ENCODE data around the gene LAGE3. TPM values are rescaled to one million over a fixed set of nuclear protein-coding genes. Genes with fewer than 3 reads are reported as not detected.

LAGE3 gene
- total RNA-seq, 1 experiment from 2014 or later: 175 TPM

DNA sequence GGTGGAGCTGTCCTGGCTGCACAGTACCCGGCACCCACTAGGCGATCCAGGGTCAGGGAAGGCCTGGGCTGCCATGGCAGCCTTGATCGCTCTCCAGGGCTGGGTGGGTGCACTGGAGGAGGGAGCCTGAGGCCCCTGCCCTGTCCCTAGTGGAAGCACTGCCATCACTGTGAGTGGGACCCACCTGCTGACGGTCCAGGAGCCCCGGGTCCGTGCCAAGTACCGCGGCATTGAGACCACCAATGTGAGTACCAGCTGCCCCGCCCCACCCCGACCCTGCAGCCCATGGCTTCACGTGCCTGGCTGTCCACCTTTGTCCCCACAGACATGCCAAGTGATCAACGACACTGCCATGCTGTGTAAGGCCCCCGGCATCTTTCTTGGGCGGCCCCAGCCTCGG, 12.2 kb downstream of the LAGE3 start:
- ChIA-PET CTCF (no interaction called here), POLR2A (no interaction called here)
- intact Hi-C loops (cut with micrococcal nuclease; ENCODE audit: unreplicated experiment) (no loop called here), in situ Hi-C loops (cut with HindIII; ENCODE audit: low pct_unique_long_range_greater_than_20kb, low sequenced_read_pairs) (no loop called here)
- no peaks in the 10 kb centered on the region for H3K36me3 ChIP-seq (ENCODE audit: control insufficient read depth, insufficient read depth, low read length)
- TF ChIP-seq, protein P1, sequence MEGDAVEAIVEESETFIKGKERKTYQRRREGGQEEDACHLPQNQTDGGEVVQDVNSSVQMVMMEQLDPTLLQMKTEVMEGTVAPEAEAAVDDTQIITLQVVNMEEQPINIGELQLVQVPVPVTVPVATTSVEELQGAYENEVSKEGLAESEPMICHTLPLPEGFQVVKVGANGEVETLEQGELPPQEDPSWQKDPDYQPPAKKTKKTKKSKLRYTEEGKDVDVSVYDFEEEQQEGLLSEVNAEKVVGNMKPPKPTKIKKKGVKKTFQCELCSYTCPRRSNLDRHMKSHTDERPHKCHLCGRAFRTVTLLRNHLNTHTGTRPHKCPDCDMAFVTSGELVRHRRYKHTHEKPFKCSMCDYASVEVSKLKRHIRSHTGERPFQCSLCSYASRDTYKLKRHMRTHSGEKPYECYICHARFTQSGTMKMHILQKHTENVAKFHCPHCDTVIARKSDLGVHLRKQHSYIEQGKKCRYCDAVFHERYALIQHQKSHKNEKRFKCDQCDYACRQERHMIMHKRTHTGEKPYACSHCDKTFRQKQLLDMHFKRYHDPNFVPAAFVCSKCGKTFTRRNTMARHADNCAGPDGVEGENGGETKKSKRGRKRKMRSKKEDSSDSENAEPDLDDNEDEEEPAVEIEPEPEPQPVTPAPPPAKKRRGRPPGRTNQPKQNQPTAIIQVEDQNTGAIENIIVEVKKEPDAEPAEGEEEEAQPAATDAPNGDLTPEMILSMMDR (IDR thresholded peaks at IDR 0.05): no peak
- TF ChIP-seq TCF7L2 (IDR thresholded peaks at IDR 0.05; ENCODE audit: low read depth, low read length) (no peak), SIN3A (IDR thresholded peaks at IDR 0.05; ENCODE audit: borderline replicate concordance, insufficient read depth, low read depth, low read length) (no peak), POLR2AphosphoS5 (IDR thresholded peaks at IDR 0.05; ENCODE audit: low read depth, low read length) (no peak)
- TF ChIP-seq, protein P2, sequence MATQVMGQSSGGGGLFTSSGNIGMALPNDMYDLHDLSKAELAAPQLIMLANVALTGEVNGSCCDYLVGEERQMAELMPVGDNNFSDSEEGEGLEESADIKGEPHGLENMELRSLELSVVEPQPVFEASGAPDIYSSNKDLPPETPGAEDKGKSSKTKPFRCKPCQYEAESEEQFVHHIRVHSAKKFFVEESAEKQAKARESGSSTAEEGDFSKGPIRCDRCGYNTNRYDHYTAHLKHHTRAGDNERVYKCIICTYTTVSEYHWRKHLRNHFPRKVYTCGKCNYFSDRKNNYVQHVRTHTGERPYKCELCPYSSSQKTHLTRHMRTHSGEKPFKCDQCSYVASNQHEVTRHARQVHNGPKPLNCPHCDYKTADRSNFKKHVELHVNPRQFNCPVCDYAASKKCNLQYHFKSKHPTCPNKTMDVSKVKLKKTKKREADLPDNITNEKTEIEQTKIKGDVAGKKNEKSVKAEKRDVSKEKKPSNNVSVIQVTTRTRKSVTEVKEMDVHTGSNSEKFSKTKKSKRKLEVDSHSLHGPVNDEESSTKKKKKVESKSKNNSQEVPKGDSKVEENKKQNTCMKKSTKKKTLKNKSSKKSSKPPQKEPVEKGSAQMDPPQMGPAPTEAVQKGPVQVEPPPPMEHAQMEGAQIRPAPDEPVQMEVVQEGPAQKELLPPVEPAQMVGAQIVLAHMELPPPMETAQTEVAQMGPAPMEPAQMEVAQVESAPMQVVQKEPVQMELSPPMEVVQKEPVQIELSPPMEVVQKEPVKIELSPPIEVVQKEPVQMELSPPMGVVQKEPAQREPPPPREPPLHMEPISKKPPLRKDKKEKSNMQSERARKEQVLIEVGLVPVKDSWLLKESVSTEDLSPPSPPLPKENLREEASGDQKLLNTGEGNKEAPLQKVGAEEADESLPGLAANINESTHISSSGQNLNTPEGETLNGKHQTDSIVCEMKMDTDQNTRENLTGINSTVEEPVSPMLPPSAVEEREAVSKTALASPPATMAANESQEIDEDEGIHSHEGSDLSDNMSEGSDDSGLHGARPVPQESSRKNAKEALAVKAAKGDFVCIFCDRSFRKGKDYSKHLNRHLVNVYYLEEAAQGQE (IDR thresholded peaks at IDR 0.05; ENCODE audit: insufficient read depth in 1 of 2, low read depth in 2 of 2, low read length in 1 of 2): no peak
- H3K4me3 ChIP-seq (ENCODE audit: low read depth in 2 of 2, low read length in 2 of 2): no peak overlapping the region
- no peaks in the 10 kb centered on the region for H3K4me1 ChIP-seq (ENCODE audit: control insufficient read depth, insufficient read depth, low read length)
- no peaks in the 10 kb centered on the region for H3K9me3 ChIP-seq (ENCODE audit: control insufficient read depth, insufficient read depth, low read depth, low read length)
- BruUV-seq (replicated peaks): no TSS peak
- no peak for DNase-seq (ENCODE audit: low read depth, low spot score)
- H3K27ac ChIP-seq (ENCODE audit: low read length): no peak overlapping the region
- no peaks in the 10 kb centered on the region for H3K27me3 ChIP-seq (ENCODE audit: control insufficient read depth, insufficient read depth, low read length)
- no peak for ATAC-seq

DNA sequence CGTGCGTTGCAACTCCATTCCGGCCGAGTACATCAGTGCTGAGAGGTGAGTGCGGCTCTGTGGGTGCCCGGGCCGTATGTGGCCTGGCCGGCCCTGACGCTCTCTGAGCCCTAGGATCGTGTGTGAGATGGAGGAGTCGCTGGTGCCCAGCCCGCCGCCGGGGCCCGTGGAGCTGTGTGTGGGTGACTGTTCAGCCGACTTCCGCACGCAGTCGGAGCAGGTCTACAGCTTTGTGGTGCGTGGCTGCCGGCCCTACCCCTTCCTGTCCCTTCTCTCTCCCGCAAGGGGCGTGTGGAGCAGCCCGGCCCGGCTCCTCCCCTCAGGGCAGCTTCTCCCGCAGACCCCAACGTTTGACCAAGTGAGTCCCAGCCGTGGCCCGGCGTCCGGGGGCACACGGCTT, 13.0 kb downstream of the LAGE3 start:
- Histone ChIP-seq H3K9me3 (ENCODE audit: control insufficient read depth, insufficient read depth, low read depth, low read length) (no peaks in the 10 kb centered on the region), H3K36me3 (ENCODE audit: control insufficient read depth, insufficient read depth, low read length) (no peaks in the 10 kb centered on the region), H3K4me1 (ENCODE audit: control insufficient read depth, insufficient read depth, low read length) (no peaks in the 10 kb centered on the region), H3K27me3 (ENCODE audit: control insufficient read depth, insufficient read depth, low read length) (no peaks in the 10 kb centered on the region), H3K4me3 (ENCODE audit: low read depth in 2 of 2, low read length in 2 of 2) (no peak overlapping the region), H3K27ac (ENCODE audit: low read length) (no peak overlapping the region)
- in situ Hi-C loops (cut with HindIII; ENCODE audit: low pct_unique_long_range_greater_than_20kb, low sequenced_read_pairs): no loop called here
- POLR2A ChIA-PET: no interaction called here
- no TSS peak for BruUV-seq (replicated peaks)
- TF ChIP-seq POLR2AphosphoS5 (IDR thresholded peaks at IDR 0.05; ENCODE audit: low read depth, low read length) (no peak), TCF7L2 (IDR thresholded peaks at IDR 0.05; ENCODE audit: low read depth, low read length) (no peak)
- CTCF ChIA-PET: no interaction called here
- DNase-seq (ENCODE audit: low read depth, low spot score) (no peak), ATAC-seq (no peak)
- intact Hi-C loops (cut with micrococcal nuclease; ENCODE audit: unreplicated experiment): no loop called here

DNA sequence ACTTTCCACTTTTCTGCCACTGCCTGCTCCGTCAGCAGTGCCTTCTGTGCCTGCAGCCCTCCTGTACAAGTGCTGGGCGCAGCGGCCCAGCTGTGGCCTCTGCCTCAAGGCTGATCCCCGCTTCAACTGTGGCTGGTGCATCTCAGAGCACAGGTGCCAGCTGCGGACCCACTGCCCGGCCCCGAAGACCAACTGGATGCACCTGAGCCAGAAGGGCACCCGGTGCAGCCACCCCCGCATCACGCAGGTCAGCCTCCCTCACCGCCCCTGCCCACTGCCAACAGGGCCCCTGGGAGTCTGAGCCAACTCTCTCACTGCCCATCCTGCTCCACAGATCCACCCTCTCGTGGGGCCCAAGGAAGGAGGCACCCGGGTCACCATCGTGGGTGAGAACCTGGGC, 13.5 kb downstream of the LAGE3 start:
- CTCF ChIA-PET: no interaction called here
- H3K4me1 ChIP-seq (ENCODE audit: control insufficient read depth, insufficient read depth, low read length): no peaks in the 10 kb centered on the region
- H3K27me3 ChIP-seq (ENCODE audit: control insufficient read depth, insufficient read depth, low read length): no peaks in the 10 kb centered on the region
- TF ChIP-seq SIN3A (IDR thresholded peaks at IDR 0.05; ENCODE audit: borderline replicate concordance, insufficient read depth, low read depth, low read length): no peak
- TF ChIP-seq, protein P1 (IDR thresholded peaks at IDR 0.05): no peak
- no peak for TF ChIP-seq POLR2AphosphoS5 (IDR thresholded peaks at IDR 0.05; ENCODE audit: low read depth, low read length)
- TF ChIP-seq TCF7L2 (IDR thresholded peaks at IDR 0.05; ENCODE audit: low read depth, low read length): no peak
- TF ChIP-seq, protein P2 (IDR thresholded peaks at IDR 0.05; ENCODE audit: insufficient read depth in 1 of 2, low read depth in 2 of 2, low read length in 1 of 2): no peak
- POLR2A ChIA-PET: no interaction called here
- H3K36me3 ChIP-seq (ENCODE audit: control insufficient read depth, insufficient read depth, low read length): no peaks in the 10 kb centered on the region
- H3K4me3 ChIP-seq (ENCODE audit: low read depth in 2 of 2, low read length in 2 of 2): no peak overlapping the region
- BruUV-seq (replicated peaks): no TSS peak
- intact Hi-C loops (cut with micrococcal nuclease; ENCODE audit: unreplicated experiment): no loop called here
- in situ Hi-C loops (cut with HindIII; ENCODE audit: low pct_unique_long_range_greater_than_20kb, low sequenced_read_pairs): no loop called here
- DNase-seq (ENCODE audit: low read depth, low spot score) (no peak), ATAC-seq (no peak)
- H3K27ac ChIP-seq (ENCODE audit: low read length): no peak overlapping the region
- H3K9me3 ChIP-seq (ENCODE audit: control insufficient read depth, insufficient read depth, low read depth, low read length): no peaks in the 10 kb centered on the region
